ENCODE results near the gene CMTM2. TPM values are rescaled to one million over a fixed set of nuclear protein-coding genes. Genes with fewer than 3 reads are reported as not detected.
A peak's percentile ranks its signal among the peaks of the same experiment; 100 is the strongest.

CMTM2 gene
- total and polyA plus RNA-seq, 9 of the 15 experiments (the other 6 are each of a cell fraction or from before 2014, with no cell fraction given): not detected

- ATAC-seq (no peak), FAIRE-seq (no peak), DNase-seq (ENCODE audit: extremely low read depth in 1 of 4, low spot score in 3 of 4) (no peak)
- H3K9ac ChIP-seq (ENCODE audit: insufficient read depth in 1 of 2, low read depth in 2 of 2, low read length in 2 of 2): no peak overlapping the region
- TF ChIP-seq ZNF561 (CRISPR knock-in tag; conservative IDR thresholded peaks at IDR 0.05): no peak
- TF ChIP-seq FOXJ2 (tag; IDR thresholded peaks at IDR 0.05): no peak
- no peak for TF ChIP-seq NFIC (IDR thresholded peaks at IDR 0.05)
- peak; percentile 57; the same call in 1 of the 2 replicates for TF ChIP-seq POLR2A (conservative IDR thresholded peaks at IDR 0.05)
- TF ChIP-seq SMAD2 (IDR thresholded peaks at IDR 0.05; ENCODE audit: low read depth, low read length): no peak
- no peak for TF ChIP-seq HSF4 (CRISPR knock-in tag; IDR thresholded peaks at IDR 0.05; ENCODE audit: borderline replicate concordance)
- TF ChIP-seq, protein P1, sequence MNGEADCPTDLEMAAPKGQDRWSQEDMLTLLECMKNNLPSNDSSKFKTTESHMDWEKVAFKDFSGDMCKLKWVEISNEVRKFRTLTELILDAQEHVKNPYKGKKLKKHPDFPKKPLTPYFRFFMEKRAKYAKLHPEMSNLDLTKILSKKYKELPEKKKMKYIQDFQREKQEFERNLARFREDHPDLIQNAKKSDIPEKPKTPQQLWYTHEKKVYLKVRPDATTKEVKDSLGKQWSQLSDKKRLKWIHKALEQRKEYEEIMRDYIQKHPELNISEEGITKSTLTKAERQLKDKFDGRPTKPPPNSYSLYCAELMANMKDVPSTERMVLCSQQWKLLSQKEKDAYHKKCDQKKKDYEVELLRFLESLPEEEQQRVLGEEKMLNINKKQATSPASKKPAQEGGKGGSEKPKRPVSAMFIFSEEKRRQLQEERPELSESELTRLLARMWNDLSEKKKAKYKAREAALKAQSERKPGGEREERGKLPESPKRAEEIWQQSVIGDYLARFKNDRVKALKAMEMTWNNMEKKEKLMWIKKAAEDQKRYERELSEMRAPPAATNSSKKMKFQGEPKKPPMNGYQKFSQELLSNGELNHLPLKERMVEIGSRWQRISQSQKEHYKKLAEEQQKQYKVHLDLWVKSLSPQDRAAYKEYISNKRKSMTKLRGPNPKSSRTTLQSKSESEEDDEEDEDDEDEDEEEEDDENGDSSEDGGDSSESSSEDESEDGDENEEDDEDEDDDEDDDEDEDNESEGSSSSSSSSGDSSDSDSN (IDR thresholded peaks at IDR 0.05; ENCODE audit: borderline replicate concordance in 1 of 2, low read depth in 2 of 2, low read length in 2 of 2): no peak
- no peak for TF ChIP-seq TCFL5 (CRISPR knock-in tag; conservative IDR thresholded peaks at IDR 0.05)
- no peak for TF ChIP-seq FOS (IDR thresholded peaks at IDR 0.05; ENCODE audit: extremely low read depth, insufficient read length)
- H3K79me2 ChIP-seq (ENCODE audit: control insufficient read depth, insufficient read depth, low read length): no peaks in the 10 kb centered on the region
- H3K4me1 ChIP-seq (replicated peaks in 1 of 2; ENCODE audit: control insufficient read depth in 2 of 2, insufficient read depth in 2 of 2, low read length in 2 of 2): peaks cover 25 to 32% of the 10 kb centered on the region in 2 experiments
- H3K27ac ChIP-seq (ENCODE audit: extremely low read depth, low read depth, low read length): no peak overlapping the region
- H4K20me1 ChIP-seq (replicated peaks; ENCODE audit: control insufficient read depth, insufficient read depth, low read length): no peaks in the 10 kb centered on the region
- no peaks in the 10 kb centered on the region for H3K9me1 ChIP-seq (ENCODE audit: control insufficient read depth, insufficient read depth, low read length)
- WGBS (ENCODE audit: insufficient coverage, low coverage, missing lambda C conversion rate): 90% methylated on average over 12 of the region's 12 CpGs
- no peaks in the 10 kb centered on the region for H3K27me3 ChIP-seq (ENCODE audit: control insufficient read depth in 2 of 2, insufficient read depth in 2 of 2, low read length in 2 of 2)
- no TSS peak for BruUV-seq (replicated peaks)
- H3K36me3 ChIP-seq (ENCODE audit: control insufficient read depth, insufficient read depth, low read length): peaks cover 71% of the 10 kb centered on the region; the same call in 2 of the 3 replicates
- H3K4me2 ChIP-seq (ENCODE audit: insufficient read depth, low read length): no peak overlapping the region
- H3K9me3 ChIP-seq (replicated peaks; ENCODE audit: control insufficient read depth, insufficient read depth, low read depth, low read length): no peaks in the 10 kb centered on the region
- H2AFZ ChIP-seq (ENCODE audit: low read depth, low read length): no peak overlapping the region
- CTCF ChIA-PET (ENCODE audit: low intra/inter-chr PET ratio): no interaction called here
- intact Hi-C loops (cut with micrococcal nuclease): no loop called here
- POLR2A ChIA-PET: no interaction called here
- H3K4me3 ChIP-seq: no peak overlapping the region
- in situ Hi-C loops (cut with MboI): no loop called here
Measured at GRCh38 chr16:66614161-66614802, 35.0 kb downstream of the CMTM2 start.

All from K562 (cell line).